CD4-positive, alpha-beta T cell treated with Interleukin-15 for 4 hours (primary cell): ENCODE measurements around the gene ANKIB1.
"Not testable (repeated sequence)": the region's sequence is repeated elsewhere in the genome, so short reads cannot be mapped to it uniquely, and the experiment has no call there.

ENCODE experiments used
- DNase-seq: peaks from one replicate; pipeline ENCODE4 v3.0.0-alpha.2; 2020; ENCODE audit warnings: low spot score

Gene ANKIB1

DNA sequence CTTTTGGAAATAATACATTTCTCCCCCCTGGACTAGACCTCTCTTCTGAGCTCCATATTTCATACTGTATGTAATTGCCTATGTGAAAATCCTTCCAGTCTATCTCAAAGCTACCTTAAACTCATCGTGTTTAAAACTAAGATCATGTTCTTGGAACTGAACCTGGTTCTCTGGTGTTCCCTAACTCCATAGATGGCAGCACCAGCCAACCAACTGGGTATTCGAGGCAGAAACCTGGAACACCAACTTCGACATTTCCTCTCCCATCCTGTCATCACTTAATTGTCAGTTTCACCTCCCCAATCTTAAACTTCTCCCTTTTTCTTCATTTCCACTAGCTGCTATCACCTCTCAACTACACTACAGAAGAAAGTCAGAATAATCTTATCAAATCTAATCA lies 87.0 kb downstream of the ANKIB1 start:
- no peak for DNase-seq

DNA sequence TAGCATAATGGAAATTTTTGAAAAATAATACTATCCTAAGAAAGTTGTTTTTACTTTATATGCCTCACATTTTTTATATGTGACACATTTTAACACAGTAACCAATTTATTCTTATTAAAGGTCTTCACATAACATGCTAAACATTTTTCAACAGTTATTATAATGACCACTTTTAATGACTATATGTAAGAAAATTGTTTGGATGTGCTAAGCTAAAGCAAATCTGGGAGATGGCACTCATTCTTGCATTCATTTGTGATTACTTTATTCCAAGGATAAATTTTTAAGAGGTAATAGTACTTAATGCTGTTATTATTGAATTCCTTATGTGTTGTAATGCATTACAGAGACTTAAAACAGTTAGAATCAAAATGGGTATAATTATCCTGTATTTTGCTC lies 88.1 kb downstream of the ANKIB1 start:
- no peak for DNase-seq

DNA sequence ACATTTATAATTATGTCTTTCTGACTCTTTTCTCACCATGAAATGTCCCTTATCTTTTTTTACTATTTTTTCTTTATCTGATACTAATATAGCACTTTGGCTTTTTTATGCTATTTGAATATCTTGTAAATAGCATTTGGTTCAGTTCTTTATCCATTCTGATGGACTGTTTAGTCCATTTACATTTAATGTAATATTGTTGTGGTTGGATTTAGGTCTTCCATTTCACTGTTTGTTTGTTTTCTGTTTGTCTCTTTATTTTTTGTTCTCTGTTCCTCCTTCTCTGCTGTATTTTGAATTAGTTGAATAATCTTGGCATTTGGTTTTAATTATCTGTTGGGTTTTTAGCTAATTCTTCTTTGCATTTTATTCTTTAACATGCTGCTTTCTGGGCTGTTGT lies 89.8 kb downstream of the ANKIB1 start:
- no peak for DNase-seq

DNA sequence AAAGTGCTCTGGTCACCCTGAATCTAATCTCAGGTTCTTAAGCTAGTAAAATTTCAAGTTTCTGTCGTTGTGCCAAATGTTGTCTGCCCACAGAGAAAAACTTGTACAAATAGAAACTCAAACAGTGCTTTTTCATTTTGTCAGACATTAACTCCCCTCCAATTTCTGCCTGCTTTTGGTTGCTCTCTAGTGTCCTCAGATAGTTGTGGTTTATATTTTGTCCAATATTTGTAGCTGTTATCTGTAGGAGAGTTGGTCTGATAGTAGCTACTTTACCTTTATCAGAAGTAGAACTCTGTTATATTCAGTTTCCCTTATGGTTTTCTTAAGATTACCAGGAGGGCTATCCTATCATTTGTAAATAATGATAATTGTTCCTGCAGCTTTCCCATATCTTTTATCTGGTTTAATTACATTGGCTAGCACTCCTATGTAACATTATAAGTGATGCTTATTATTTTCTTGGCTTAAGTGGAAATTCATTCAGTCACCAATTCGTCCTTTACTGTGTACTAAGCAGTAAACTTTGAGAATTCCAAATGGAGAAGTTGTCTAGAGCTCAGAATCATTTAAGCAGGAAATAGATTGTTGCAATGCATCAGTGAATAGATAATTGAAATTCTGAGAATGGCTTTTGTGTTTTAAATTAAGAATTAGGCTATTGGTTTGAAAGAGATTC lies 91.0 kb downstream of the ANKIB1 start:
- no peak for DNase-seq

DNA sequence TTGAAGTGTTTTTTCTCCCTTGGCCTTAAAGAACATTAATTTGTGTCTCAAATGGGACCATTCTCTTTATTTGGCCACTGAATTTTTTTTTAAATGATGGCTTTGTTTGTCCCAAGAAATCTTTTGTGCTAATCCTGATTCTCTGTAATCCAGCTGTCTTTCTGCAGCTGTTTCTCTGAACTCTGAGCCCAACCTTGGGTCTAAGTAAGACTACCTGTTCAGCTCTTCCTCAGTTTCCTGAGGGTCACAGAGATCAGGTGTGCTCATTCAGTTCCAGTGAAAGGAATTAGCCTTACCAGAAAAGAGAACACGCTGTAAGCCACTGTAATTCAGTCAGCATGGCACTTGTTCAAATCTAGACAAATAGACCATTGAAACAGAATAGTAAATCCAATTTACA lies 94.2 kb downstream of the ANKIB1 start:
- no peak for DNase-seq

DNA sequence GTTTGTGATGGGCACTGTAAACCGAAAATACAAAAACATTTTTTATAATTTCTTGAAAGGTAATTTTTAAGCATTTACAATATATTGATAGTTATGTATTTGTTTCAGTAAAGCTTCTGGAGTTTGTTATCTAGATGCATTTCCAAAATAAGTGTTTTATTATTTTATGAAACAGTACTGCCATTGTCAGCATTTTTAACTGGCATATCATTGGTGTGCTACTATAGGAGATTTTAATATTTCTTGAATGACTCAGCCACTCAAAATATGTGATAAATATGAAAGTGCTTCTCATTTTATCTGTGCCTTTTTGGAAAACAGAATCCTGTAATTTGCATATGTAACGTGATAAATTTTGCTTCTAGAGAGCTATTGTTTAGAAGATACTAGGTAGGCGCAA lies 97.9 kb downstream of the ANKIB1 start:
- DNase-seq = no peak

DNA sequence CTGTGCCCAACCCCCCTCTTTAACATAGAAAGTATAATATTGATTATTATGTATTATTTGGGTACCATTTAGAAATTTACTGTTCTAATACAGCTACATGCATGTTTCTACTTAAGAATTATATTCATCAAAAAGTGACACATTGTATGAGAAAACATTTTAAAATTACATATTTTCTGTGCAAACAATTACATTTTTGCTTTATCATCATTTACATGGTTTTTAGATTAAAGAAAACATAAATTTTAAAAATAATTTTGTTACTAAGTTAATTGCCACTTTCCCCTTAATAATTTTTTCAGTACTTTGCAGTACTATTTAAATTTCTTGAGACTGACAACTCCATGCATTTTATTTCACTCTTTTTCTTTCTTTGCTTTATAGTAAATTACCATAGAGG lies 106.2 kb downstream of the ANKIB1 start:
- no peak for DNase-seq

DNA sequence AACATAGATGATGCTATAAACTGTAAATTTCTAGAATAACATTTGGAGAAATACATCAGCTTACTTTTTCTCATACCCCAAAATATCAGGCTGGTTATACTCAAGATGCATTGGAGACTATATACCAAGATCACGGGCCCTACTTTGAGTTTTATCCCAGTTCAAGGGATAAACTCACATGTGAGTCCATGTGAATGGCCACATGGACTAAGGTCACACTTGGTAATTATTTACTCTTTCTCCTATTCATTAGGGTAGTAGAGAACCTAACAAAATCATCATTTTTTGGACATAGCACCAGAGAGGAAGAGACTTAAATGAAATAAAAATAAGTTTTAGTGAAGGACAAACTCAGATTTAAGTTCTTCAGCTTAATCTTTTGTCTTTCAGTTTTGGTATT lies 108.4 kb downstream of the ANKIB1 start:
- no peak for DNase-seq

DNA sequence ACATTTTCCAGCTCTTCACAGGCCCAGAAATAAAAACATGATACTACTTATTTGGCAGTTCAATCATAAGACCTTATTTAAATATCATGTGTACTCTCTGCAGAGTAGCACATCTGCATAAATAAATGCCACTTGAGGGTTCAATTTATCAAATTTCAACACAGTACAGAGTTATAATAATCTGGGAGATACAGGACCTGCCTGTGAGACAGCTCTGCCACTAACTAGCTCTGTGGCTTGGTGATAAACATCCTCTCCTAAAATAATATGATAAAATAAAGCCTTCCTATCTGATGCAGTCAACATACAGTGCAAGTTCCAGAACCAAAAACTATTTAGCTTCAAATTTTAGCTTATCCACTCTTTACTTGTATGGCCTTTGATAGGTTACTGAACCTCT lies 110.6 kb downstream of the ANKIB1 start:
- DNase-seq = no peak

DNA sequence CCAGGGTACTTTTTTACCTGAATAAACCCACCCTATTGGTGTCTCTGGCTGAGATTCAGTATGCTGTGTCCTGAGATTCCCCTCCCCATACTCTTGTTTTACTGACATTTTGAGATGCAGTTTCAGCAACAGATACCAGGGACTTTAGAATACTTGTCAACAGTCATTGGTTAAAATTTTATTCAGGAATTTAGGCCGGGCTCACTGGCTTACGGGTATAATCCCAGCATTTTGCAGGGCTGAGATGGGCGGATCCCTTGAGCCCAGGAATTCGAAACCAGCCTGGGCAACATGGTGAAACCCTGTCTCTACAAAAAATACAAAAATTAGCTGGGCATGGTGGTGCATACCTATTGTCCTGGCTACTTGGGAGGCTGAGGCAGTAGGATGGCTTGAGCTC lies 111.5 kb downstream of the ANKIB1 start:
- no peak for DNase-seq

DNA sequence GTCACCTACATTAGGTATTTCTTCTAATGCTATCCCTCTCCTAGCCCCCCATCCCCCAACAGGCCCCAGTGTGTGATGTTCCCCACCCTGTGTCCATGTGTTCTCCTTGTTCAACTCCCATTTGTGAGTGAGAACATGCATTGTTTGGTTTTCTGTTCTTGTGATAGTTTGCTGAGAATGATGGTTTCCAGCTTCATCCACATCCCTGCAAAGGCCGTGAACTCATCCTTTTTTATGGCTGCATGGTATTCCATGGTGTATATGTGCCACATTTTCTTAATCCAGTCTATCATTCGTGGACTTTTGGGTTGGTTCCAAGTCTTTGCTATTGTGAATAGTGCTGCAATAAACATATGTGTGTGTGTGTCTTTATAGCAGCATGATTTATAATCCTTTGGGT lies 113.4 kb downstream of the ANKIB1 start:
- not testable (repeated sequence) for DNase-seq

DNA sequence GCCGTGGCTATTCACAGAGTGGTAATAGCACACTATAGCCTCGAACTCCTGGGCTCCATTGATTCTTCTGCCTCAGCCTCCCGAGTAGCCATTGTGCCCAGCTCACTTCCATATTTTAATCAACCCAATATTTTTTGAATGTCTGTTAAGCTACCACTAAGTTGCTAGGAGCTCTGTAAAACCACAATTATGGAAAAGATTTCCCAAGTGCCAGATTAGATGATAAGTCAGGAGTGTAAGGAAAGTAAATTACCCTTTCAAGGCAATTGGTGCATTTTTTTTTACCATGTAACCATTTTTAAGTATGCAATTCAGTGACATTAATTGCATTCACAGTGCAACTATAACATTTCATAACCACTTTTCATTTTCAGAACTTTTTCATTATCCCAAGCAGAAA lies 114.0 kb downstream of the ANKIB1 start:
- DNase-seq = no peak

DNA sequence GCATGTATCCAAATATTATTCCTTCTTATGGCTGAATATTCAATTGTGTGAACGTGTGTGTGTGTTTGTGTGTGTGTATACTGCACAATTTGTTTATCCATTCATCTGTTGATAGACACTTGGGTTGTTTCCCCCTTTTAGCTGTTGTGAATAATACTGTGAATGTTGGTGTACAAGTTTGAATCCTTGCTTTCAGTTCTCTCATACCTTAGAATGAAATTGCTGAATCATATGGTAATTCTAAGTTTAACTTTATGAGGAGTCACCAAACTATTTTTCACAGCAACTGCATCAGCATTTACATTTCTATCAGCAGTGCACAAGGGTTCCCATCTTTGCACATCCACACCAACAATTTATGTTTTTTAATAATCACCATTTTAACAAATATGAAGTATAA lies 114.6 kb downstream of the ANKIB1 start:
- no peak for DNase-seq

DNA sequence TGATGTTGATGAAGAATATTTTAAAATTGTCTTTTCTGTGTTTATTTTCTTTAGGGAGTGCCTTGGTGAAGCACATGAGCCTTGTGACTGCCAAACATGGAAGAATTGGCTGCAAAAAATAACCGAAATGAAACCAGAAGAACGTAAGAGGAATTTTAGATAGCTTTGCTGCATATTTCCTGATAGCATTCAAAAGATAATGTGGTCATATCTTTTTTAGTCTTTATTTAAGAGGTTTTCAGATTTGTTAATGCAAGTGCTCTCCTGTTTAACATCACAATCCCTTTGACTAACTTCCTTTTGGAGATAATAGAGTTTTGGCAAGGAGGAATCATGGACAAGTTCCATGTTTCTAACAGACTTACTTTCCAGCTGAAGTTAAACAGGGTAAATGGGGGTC lies 116.4 kb downstream of the ANKIB1 start:
- DNase-seq = no peak

DNA sequence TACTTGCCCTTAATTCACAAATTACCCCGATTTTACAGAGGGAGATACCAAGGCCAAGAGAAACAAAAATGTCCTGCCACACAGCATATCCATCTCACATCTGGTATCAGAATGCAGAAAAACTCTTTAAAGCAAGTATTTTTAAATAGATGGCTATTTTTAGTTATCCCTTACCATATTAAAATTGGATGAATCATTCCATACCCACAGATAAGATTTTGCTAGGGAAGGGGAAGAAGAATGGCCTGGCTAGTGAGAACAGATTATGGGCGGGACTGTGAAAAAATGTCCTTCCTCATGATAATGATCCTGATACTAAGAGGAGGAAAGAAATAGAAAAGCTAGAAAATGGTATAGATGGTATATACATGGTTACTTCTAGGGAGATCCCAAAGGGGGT lies 121.0 kb downstream of the ANKIB1 start:
- no peak for DNase-seq

DNA sequence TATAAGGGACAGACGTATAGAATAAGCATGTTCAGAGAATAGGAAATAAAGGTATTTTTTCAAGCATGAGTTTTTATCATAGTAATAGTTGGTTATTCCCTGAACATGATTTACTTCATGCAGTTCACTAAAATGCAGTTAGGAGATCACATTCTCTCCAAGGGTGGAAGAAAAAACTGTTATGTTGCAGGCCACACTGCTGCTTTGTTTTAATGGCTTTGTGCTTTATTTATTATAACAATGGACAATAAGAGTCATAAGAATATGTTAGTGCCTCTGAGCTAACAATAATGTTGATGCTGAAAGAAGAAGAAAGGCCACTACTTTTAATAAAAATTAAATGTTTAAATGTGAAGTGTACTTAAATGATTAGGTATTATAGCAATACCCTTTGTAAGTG lies 123.0 kb downstream of the ANKIB1 start:
- no peak for DNase-seq

DNA sequence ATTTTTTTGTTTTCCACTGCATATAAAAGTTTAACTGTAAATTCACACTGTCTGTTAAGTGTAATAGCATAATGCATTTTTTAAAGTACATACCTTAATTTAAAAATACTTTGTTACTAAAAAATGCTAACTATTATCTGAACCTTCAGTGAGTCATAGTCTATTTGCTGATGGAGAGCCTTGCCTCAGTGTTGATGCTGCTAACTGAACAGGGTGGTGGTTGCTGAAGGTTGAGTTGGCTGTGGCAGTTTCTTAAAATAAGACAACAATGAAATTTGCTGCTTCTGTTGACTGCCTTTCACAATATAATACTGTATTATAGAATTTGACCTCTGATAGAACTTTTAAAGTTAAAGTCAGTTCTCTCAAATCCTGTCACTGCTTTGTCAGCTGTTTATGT lies 129.2 kb downstream of the ANKIB1 start:
- no peak for DNase-seq

DNA sequence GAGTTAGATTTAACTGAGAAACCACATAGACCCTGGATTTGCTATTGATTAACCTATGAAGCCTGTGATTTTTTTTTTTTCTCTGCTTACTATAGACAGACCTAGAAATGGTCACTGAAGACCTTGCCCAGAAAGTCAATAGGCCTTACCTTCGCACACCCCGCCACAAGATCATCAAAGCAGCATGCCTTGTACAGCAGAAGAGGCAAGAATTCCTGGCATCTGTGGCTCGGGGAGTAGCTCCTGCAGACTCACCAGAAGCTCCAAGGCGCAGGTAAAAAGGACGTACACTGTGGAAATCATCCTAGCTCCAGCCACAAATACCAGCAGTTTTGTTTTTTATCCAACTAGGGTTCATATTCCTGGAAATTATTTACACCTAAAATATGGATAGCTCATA lies 145.3 kb downstream of the ANKIB1 start:
- DNase-seq = no peak

DNA sequence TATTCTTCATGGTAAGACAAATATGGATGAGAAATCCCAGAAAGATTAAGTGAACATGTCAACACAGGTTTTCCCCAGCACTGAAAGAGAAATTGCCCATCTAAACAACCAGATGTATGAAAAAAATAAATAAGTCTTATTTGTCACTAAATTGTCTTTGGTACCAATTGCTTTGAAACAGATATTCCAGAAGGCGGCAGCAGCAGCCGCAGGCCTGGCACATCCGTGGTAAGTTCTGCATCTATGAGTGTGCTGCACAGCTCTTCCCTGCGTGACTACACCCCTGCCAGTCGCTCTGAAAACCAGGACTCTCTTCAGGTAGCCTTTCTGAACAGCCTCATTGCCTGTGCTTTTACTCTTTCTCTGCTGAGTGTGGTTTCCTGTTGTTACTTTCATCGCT lies 151.8 kb downstream of the ANKIB1 start:
- no peak for DNase-seq

DNA sequence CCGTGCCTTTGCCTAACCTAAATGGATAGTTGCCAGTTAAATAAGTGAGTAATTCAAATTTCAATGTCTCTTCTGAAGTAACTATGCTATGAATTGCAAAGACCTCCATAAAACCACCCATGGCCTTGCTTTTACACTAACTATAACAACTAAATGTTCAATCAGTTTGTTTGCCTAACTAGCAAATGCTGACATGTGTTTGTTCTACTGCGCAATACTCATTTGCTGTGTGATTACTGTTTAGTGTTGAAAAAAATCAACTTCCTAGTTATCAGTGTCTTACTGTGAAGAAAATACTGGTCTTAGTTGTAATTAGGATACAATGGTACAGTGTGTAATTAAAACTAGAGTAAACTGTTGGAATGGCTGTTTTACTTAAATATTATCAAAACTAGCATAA lies 154.2 kb downstream of the ANKIB1 start:
- DNase-seq = no peak

DNA sequence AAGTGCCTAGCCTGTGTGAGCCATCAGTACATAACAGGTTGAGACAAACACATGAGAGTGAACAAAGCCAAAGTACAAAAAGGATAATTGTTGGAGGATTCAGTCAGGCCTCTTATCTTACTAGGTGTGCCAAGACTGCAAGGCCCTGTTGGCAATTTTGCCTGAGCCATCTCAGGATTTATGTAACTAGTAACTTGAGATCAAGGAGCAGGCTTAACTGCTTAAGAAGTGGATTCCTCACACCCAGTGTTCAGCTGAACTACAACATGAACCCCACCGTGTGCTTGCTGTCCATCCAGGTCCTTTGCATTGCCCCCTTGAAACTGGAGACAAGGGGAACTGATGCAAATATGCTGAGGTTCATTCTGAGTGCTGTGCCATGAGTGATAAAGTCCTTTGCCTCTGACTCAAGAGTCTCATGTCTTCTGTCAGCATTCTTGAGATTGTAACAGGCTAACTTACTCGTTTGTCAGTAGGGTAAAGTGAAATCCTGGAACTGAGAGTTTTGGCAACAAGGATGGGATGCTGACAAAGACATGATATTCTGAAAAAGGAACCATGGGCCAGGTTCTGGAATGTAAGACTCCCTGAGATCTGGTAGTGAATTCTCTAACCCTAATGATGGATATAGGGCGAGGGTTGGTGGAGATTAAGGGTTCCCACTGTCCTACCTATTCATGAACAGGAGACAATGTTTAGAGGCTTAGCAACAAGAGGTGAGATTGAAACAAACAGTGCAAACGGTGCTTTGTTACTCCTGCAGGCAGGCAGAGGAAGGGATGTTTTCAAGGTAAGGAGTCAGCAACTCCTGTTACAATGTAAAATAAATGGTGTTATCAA lies 157.4 kb downstream of the ANKIB1 start:
- no peak for DNase-seq

DNA sequence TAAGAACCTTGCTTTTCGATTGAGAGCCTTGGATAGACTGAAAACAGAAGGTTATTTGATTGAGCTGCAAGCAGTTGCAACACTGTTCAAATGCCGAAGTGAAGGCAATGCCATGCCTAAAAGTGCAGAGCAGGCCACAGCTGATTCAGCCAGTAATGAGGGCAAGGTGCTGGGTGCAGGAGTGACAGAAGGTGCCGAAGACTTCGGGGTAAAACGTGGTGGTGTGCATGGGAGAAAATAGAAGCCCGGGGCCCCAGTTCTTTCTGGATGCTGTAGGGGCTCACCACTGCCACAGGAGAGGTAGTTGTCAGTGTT lies 157.9 kb downstream of the ANKIB1 start:
- no peak for DNase-seq

DNA sequence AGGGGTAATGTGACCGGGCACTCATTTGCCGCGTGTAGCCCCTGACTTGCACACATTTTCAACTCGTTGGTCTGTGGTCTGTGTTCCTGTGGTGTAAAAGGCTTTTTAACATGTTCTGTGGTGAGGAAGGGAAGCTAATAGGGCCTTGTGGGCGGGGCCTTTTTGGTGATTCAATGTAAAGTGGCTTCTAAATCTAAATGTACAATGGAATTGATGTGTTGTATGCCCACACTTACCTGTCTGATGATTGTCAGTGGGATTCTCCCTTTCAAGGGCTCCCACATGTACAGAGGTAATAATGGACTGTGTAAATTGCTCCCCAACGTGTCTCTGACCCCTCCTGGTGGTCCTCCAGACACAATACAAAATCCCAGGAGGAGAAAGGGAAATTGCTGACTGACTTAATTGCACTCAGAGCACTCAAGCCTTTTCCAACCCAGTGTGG lies 158.4 kb downstream of the ANKIB1 start:
- DNase-seq = peak; percentile 23

DNA sequence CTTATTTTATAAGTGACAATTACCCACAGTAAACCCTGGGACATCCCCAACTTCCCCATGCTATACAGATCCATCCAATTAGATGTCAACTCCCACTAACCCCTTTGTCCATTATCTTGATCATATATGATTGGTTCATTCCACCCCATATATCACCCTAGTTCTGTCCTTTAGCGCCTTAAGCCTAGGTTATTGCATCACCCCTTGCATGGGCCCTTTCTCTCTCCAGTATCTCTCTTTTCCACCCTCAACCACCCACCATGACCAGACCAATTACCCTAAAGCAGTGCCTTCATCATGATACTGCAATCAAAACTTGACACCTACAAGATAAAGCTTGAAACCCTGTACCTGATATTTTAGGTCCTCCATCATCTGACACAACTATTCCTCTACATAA lies 163.6 kb downstream of the ANKIB1 start:
- DNase-seq = no peak
